K562 (cell line): Measurements from ENCODE around the gene AMBRA1. TPM values are rescaled to one million over a fixed set of nuclear protein-coding genes. Genes with fewer than 3 reads are reported as not detected.

Experiments used
- ATAC-seq: fragments of 200-7000 bp; cut with Tn5 transposase; 3 replicates; pipeline ENCODE4 v1.9.1; 2020; ENCODE audit warnings: moderate library complexity
- BruUV-seq: library from RNA; stranded (reverse); fragments of 400-500 nt; replicated peaks from 2 replicates; lab custom pipeline; 2021; lab: Mats Ljungman, UMichigan
- CTCF ChIA-PET: fragments of 300-600 bp; formaldehyde crosslinking; extraction: SDS; loops from one replicate; lab custom pipeline; 2021; ENCODE audit warnings: low intra/inter-chr PET ratio; lab: Yijun Ruan, JAX
- POLR2A ChIA-PET: fragments of 300-600, 350-650 bp; sonication (Branson Sonifier 250); formaldehyde crosslinking; extraction: SDS; loops from one replicate; lab custom pipeline; 2021; ENCODE audit warnings: antibody characterized with exemption, inconsistent platforms; lab: Yijun Ruan, JAX
- DNase-seq, 4 experiments: peaks; one replicate each; pipeline versions ENCODE4 v3.0.0 to v3.0.0-alpha.2; 2011 to 2018; ENCODE audit warnings: low spot score in 3 of 4, mixed read lengths in 3 of 4; ENCODE audit errors: extremely low read depth in 1 of 4
- FAIRE-seq: peaks from 2 replicates; lab custom pipeline; 2011; peaks lifted over from hg19 to GRCh38; lab: Jason Lieb, UNC
- H2AFZ ChIP-seq: 2 replicates; pipeline ENCODE4 v1.6.0; 2011; ENCODE audit warnings: low read depth, low read length, control low read depth, inconsistent platforms
- H3K27ac ChIP-seq: fragments of 200-600 bp; 3 replicates; pipeline ENCODE4 v1.8.0; 2011; ENCODE audit warnings: low read depth, mild to moderate bottlenecking, control low read depth, inconsistent platforms, low read length, moderate library complexity, mixed read lengths; ENCODE audit errors: extremely low read depth
- H3K27me3 ChIP-seq, 2 experiments: fragments of 300-600 bp in 1 of 2; 2 replicates in 1 of 2; 3 replicates in 1 of 2; pipeline versions ENCODE4 v1.6.0 to v1.8.0; 2011; ENCODE audit warnings: inconsistent platforms in 2 of 2, low read length in 2 of 2, mild to moderate bottlenecking in 1 of 2, mixed read lengths in 1 of 2, moderate library complexity in 1 of 2; ENCODE audit not compliant: control insufficient read depth in 2 of 2, insufficient read depth in 2 of 2
- H3K36me3 ChIP-seq: fragments of 300-600 bp; 3 replicates; pipeline ENCODE4 v1.8.0; 2011; ENCODE audit warnings: mild to moderate bottlenecking, low read length, inconsistent platforms; ENCODE audit not compliant: control insufficient read depth, insufficient read depth
- H3K4me1 ChIP-seq, 2 experiments: fragments of 200-600 bp in 1 of 2; replicated peaks in 1 of 2; 2 replicates in 1 of 2; 3 replicates in 1 of 2; pipeline versions ENCODE4 v1.5.1 to v1.8.0; 2011; ENCODE audit warnings: inconsistent platforms in 2 of 2, low read length in 2 of 2, mild to moderate bottlenecking in 1 of 2, mixed read lengths in 1 of 2, moderate library complexity in 1 of 2; ENCODE audit not compliant: control insufficient read depth in 2 of 2, insufficient read depth in 2 of 2
- H3K4me2 ChIP-seq: 2 replicates; pipeline ENCODE4 v1.6.1; 2011; ENCODE audit warnings: low read length, control low read depth, inconsistent platforms, mixed read lengths; ENCODE audit not compliant: insufficient read depth
- H3K4me3 ChIP-seq: fragments of 200-600 bp; sonication (generic), shearing (Covaris generic); 2 replicates; pipeline ENCODE4 v1.5.1; 2016; ENCODE audit warnings: control low read depth, inconsistent platforms
- H3K79me2 ChIP-seq: fragments of 200-600 bp; 3 replicates; pipeline ENCODE4 v1.8.0; 2011; ENCODE audit warnings: low read length, inconsistent platforms; ENCODE audit not compliant: control insufficient read depth, insufficient read depth
- H3K9ac ChIP-seq, 2 experiments: 2 replicates each; pipeline versions ENCODE4 v1.6.0 to v1.6.1; 2011; ENCODE audit warnings: low read depth in 2 of 2, low read length in 2 of 2, control low read depth in 1 of 2, inconsistent platforms in 1 of 2, mild to moderate bottlenecking in 1 of 2, mixed read lengths in 1 of 2; ENCODE audit not compliant: insufficient read depth in 1 of 2
- H3K9me1 ChIP-seq: one replicate; pipeline ENCODE4 v1.6.0; 2011; ENCODE audit warnings: inconsistent platforms, mild to moderate bottlenecking, low read length, moderate library complexity; ENCODE audit not compliant: control insufficient read depth, insufficient read depth
- H3K9me3 ChIP-seq: replicated peaks from 2 replicates; pipeline ENCODE4 v1.5.1; 2011; ENCODE audit warnings: low read depth, low read length, inconsistent platforms; ENCODE audit not compliant: control insufficient read depth, insufficient read depth
- H4K20me1 ChIP-seq: replicated peaks from 2 replicates; pipeline ENCODE4 v1.6.1; 2011; ENCODE audit warnings: low read length, inconsistent platforms, mixed read lengths; ENCODE audit not compliant: control insufficient read depth, insufficient read depth
- BRD9 ChIP-seq: fragments of 450-650 bp; IDR thresholded peaks from 2 replicates; pipeline ENCODE4 v1.6.1; 2018; ENCODE audit warnings: low read depth; ENCODE audit not compliant: partially characterized antibody
- DPF2 ChIP-seq: fragments of 450-650 bp; IDR thresholded peaks from 2 replicates; pipeline ENCODE4 v1.6.1; 2016
- FOXJ2 ChIP-seq: fragments of 200-800 bp; sonication (Bioruptor generic); IDR thresholded peaks from 2 replicates; pipeline ENCODE4 v1.6.1; 2016; ENCODE audit warnings: missing genetic modification characterization, missing compliant biosample characterization
- SRSF9 ChIP-seq: fragments of 200-400 bp; formaldehyde crosslinking; IDR thresholded peaks from 2 replicates; pipeline ENCODE4 v1.6.1; 2017; ENCODE audit warnings: low read depth, low read length, borderline replicate concordance
- TAF7 ChIP-seq: fragments of 450-650 bp; IDR thresholded peaks from 2 replicates; pipeline ENCODE4 v1.6.1; 2016; ENCODE audit warnings: missing genetic modification characterization, missing compliant biosample characterization
- VEZF1 ChIP-seq: fragments of 200-800 bp; sonication (Bioruptor generic); IDR thresholded peaks from 2 replicates; pipeline ENCODE4 v1.6.1; 2017; ENCODE audit warnings: missing genetic modification characterization, missing compliant biosample characterization
- WGBS: fragments of 100-300 bp; shearing (Covaris generic); methylation state at CpG from one replicate; pipeline ENCODE4 v1.1.6; 2016; ENCODE audit warnings: low coverage, mixed read lengths; ENCODE audit not compliant: insufficient coverage; ENCODE audit errors: missing lambda C conversion rate; 5-methylcytosine and 5-hydroxymethylcytosine counted together
- in situ Hi-C: fragments of 300-500 bp; cut with MboI; formaldehyde crosslinking; loops from 4 replicates; pipeline ENCODE4 v1.15.0; 2018; ENCODE audit warnings: inconsistent platforms, mixed read lengths
- intact Hi-C: fragments of 100-400 bp; cut with micrococcal nuclease; formaldehyde crosslinking; loops from 2 replicates; pipeline ENCODE4 v1.14.2; 2022
- polyA plus RNA-seq, 8 experiments: library from polyadenylated mRNA; depleted of rRNA in 4 of 8; stranded (reverse) in 5 of 8; unstranded in 3 of 8; fragments of >200 nt; fragmentation: Nextera tagmentation in 2 of 8; fragmentation: Illumina TruSeq in 1 of 8; extraction: Ambion mirVana in 2 of 8; extraction: Trizol in 1 of 8; gene quantifications; 2 replicates each; pipeline versions ENCODE4 v1.2.1 to v1.2.3, GENCODE V29; 2011 to 2014; ENCODE audit warnings: inconsistent platforms in 1 of 8, missing spikeins in 1 of 8
- total RNA-seq, 7 experiments: library from RNA; depleted of rRNA in 6 of 7; stranded (reverse); fragments of >200 nt in 6 of 7; fragmentation: Illumina TruSeq in 2 of 7; extraction: Trizol in 2 of 7; gene quantifications; 2 replicates each; pipeline versions ENCODE4 v1.2.1 to v1.2.3, GENCODE V29; 2011 to 2021; ENCODE audit warnings: low replicate concordance in 1 of 7
- TF ChIP-seq, protein P1 (sequence below), 2 experiments: IDR thresholded peaks in 1 of 2; conservative IDR thresholded peaks in 1 of 2; 2 replicates each; pipeline ENCODE4 v1.6.1; 2016; ENCODE audit warnings: low read depth in 2 of 2, mild to moderate bottlenecking in 1 of 2, missing compliant biosample characterization in 1 of 2, missing genetic modification characterization in 1 of 2, moderate library complexity in 1 of 2
- TF ChIP-seq, protein P2 (sequence below): fragments of 450-650 bp; IDR thresholded peaks from 2 replicates; pipeline ENCODE4 v1.6.1; 2017; ENCODE audit warnings: antibody characterized with exemption, mild to moderate bottlenecking
- TF ChIP-seq, protein P3 (sequence below): IDR thresholded peaks from 2 replicates; pipeline ENCODE4 v1.6.1; 2014; ENCODE audit warnings: antibody characterized with exemption

AMBRA1 gene
- total and polyA plus RNA-seq, 9 of the 15 experiments (the other 6 are each of a cell fraction or from before 2014, with no cell fraction given) = 0.15 to 24.5 (median 13.0) TPM

DNA sequence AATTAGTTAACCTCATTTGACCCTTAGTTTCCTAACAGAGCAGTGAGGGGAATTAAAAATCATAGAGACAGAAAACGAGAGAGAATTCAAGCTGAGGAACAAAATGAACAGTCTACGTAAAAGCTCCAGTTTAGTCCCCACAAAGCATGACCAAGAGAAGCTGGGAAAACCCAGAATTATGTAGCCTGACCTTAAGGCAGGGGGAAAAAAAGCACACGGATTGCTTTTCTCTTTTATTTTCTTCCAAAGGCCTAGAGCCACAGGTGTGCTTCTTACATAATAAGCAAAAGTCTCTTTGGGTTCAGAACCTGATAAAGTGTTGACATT lies 514 bp upstream of the AMBRA1 start:
- POLR2A ChIA-PET = interaction anchor here (0.6 to 2.0 kb wide), 10 partner anchors 15 to 1646 kb away, joined by 3 to 21 read pairs (median 7); partner anchors contain the start of gene ATG13
- 0 out of 2 replicates have a peak, but pooled peaks cover 6% of the 10 kb centered on the region for H4K20me1 ChIP-seq
- H2AFZ ChIP-seq = peak overlapping the region; percentile 97
- H3K4me3 ChIP-seq = peak overlapping the region; percentile 97
- no peaks in the 10 kb centered on the region for H3K9me1 ChIP-seq
- FAIRE-seq (no peak), DNase-seq (no peak), ATAC-seq (no peak)
- CTCF ChIA-PET = no interaction called here
- 19% methylated on average over 3 of the region's 3 CpGs for WGBS
- intact Hi-C loops (loop anchor here (5.0 kb wide), 2 partner anchors 37 to 52 kb away; no protein-coding TSS in a partner anchor), in situ Hi-C loops (no loop called here)
- H3K4me2 ChIP-seq = peak overlapping the region; percentile 98
- H3K36me3 ChIP-seq = peaks cover 3% of the 10 kb centered on the region; the same call in 1 of the 3 replicates
- H3K79me2 ChIP-seq = peaks cover 44% of the 10 kb centered on the region
- no TSS peak for BruUV-seq
- peaks cover 25 to 33% of the 10 kb centered on the region in 2 experiments for H3K4me1 ChIP-seq
- no peaks in the 10 kb centered on the region for H3K9me3 ChIP-seq
- H3K27ac ChIP-seq = peak overlapping the region; percentile 78
- H3K27me3 ChIP-seq = no peaks in the 10 kb centered on the region
- H3K9ac ChIP-seq = peak overlapping the region in 1 of 2 experiments; percentile 86; a peak in 2 of 4 replicates
- peak; percentile 53; the same call in 1 of the 2 replicates for TF ChIP-seq FOXJ2
- TF ChIP-seq BRD9 = peak; percentile 12
- TF ChIP-seq, protein P1, sequence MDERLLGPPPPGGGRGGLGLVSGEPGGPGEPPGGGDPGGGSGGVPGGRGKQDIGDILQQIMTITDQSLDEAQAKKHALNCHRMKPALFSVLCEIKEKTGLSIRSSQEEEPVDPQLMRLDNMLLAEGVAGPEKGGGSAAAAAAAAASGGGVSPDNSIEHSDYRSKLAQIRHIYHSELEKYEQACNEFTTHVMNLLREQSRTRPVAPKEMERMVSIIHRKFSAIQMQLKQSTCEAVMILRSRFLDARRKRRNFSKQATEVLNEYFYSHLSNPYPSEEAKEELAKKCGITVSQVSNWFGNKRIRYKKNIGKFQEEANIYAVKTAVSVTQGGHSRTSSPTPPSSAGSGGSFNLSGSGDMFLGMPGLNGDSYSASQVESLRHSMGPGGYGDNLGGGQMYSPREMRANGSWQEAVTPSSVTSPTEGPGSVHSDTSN (CRISPR knock-in tag; IDR thresholded peaks at IDR 0.05; ENCODE audit: low read depth) = no peak
- TF ChIP-seq, protein P1 (tag; conservative IDR thresholded peaks at IDR 0.05; ENCODE audit: low read depth) = 0 out of 2 replicates have a peak, but pooled peaks have one; percentile 28
- TF ChIP-seq, protein P2, sequence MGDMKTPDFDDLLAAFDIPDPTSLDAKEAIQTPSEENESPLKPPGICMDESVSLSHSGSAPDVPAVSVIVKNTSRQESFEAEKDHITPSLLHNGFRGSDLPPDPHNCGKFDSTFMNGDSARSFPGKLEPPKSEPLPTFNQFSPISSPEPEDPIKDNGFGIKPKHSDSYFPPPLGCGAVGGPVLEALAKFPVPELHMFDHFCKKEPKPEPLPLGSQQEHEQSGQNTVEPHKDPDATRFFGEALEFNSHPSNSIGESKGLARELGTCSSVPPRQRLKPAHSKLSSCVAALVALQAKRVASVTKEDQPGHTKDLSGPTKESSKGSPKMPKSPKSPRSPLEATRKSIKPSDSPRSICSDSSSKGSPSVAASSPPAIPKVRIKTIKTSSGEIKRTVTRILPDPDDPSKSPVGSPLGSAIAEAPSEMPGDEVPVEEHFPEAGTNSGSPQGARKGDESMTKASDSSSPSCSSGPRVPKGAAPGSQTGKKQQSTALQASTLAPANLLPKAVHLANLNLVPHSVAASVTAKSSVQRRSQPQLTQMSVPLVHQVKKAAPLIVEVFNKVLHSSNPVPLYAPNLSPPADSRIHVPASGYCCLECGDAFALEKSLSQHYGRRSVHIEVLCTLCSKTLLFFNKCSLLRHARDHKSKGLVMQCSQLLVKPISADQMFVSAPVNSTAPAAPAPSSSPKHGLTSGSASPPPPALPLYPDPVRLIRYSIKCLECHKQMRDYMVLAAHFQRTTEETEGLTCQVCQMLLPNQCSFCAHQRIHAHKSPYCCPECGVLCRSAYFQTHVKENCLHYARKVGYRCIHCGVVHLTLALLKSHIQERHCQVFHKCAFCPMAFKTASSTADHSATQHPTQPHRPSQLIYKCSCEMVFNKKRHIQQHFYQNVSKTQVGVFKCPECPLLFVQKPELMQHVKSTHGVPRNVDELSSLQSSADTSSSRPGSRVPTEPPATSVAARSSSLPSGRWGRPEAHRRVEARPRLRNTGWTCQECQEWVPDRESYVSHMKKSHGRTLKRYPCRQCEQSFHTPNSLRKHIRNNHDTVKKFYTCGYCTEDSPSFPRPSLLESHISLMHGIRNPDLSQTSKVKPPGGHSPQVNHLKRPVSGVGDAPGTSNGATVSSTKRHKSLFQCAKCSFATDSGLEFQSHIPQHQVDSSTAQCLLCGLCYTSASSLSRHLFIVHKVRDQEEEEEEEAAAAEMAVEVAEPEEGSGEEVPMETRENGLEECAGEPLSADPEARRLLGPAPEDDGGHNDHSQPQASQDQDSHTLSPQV = peak; percentile 27
- TF ChIP-seq SRSF9 = no peak
- TF ChIP-seq TAF7 = peak; percentile 38; the same call in 1 of the 2 replicates
- 0 out of 2 replicates have a peak, but pooled peaks have one; percentile 0 for TF ChIP-seq VEZF1
- TF ChIP-seq, protein P3, sequence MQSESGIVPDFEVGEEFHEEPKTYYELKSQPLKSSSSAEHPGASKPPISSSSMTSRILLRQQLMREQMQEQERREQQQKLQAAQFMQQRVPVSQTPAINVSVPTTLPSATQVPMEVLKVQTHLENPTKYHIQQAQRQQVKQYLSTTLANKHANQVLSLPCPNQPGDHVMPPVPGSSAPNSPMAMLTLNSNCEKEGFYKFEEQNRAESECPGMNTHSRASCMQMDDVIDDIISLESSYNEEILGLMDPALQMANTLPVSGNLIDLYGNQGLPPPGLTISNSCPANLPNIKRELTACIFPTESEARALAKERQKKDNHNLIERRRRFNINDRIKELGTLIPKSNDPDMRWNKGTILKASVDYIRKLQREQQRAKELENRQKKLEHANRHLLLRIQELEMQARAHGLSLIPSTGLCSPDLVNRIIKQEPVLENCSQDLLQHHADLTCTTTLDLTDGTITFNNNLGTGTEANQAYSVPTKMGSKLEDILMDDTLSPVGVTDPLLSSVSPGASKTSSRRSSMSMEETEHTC = no peak
- TF ChIP-seq DPF2 = 0 out of 2 replicates have a peak, but pooled peaks have one; percentile 3
